GM18861 (cell line): ENCODE data around the gene TMEM132D.

Experiments
- ATAC-seq: cut with Tn5 transposase; IDR thresholded peaks from one replicate; pipeline ENCODE4 v1.9.1; 2021; ENCODE audit not compliant: unreplicated experiment

The TMEM132D gene

DNA sequence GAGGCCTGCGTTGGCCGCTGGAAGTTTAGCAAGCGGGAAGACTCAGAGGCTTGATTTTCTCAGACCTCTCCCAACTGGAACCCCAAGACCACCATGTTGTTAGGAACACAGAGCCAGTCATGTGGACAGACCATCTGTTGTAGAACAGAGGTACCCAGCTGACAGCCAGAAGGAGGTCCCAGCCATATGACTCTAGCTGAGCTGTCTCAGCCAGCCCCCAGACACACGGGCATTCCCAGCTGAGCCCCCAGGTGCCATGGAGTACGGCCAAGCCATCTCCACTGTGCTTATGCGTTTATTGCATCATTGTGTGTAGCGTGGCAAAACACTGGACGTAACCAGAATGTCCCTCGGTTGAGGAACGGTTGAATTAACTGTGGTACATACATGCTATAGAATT lies 421.9 kb downstream of the TMEM132D start:
- no peak for ATAC-seq

DNA sequence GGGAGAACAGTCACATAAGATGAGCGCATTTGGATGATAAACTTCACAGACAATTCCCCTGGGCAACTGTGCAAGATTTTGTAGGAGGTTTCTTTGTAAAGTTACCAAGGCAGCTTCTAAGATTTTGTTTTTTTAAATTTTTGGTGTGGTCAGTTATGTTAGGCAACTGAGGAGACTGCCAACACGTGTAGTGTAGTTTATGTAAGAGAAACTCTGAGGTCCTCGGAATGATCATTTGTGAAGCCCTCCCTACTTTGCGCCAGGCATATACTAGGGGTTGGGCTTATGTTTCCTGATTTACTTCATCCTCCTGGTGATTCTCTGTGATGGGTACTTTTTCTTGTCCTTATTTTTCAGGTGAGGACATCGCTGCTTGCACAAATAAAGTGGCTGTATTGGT lies 433.6 kb downstream of the TMEM132D start:
- ATAC-seq: no peak

GRCh38 chr12:129467726-129468125 lies 436.1 kb downstream of the TMEM132D start:
- no peak for ATAC-seq

- ATAC-seq: no peak
Measured at GRCh38 chr12:129467289-129467688, 436.5 kb downstream of the TMEM132D start.

- ATAC-seq: no peak
Measured at GRCh38 chr12:129466499-129466898, 437.3 kb downstream of the TMEM132D start.

GRCh38 chr12:129459886-129460285 lies 443.9 kb downstream of the TMEM132D start:
- ATAC-seq: no peak

DNA sequence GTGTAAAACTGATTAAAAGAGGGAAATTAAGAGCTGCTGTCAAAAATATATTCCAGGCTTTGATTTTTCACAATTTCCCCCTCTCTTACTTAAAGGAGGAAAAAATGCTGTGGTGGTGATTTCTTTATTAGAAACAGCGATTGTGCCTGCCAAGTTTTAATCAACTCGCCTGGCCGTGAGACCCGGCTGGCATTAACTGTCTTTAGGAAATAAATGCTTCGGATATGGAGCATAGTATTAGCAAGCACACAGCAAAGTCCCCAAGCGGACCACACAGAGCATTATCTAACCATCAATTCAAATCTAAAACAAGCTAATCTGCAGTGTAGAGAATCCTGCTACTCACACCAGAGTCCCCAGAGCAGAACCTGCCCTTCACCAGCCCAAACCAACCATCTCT lies 457.1 kb downstream of the TMEM132D start:
- no peak for ATAC-seq

DNA sequence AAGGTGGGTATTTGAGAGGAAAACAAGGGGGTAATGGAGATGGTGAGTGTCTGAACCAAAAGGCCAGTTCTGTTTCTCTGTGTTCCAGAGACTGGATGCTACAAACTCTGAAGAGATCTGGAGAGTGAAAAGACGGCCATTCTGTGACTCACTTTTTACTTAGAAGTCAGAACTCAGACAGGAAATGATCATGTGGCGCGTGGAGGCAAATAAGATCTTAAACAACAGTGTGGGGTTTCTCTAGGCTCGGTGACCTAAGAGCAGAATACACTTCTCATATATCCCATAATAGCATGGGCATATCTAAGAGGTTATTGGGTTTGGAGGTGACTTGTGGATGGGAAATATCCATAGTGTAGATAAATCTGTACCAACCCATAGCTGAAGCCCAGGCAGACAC lies 463.5 kb downstream of the TMEM132D start:
- ATAC-seq: no peak

- ATAC-seq: no peak
Measured at GRCh38 chr12:129434790-129435189, 469.0 kb downstream of the TMEM132D start.

DNA sequence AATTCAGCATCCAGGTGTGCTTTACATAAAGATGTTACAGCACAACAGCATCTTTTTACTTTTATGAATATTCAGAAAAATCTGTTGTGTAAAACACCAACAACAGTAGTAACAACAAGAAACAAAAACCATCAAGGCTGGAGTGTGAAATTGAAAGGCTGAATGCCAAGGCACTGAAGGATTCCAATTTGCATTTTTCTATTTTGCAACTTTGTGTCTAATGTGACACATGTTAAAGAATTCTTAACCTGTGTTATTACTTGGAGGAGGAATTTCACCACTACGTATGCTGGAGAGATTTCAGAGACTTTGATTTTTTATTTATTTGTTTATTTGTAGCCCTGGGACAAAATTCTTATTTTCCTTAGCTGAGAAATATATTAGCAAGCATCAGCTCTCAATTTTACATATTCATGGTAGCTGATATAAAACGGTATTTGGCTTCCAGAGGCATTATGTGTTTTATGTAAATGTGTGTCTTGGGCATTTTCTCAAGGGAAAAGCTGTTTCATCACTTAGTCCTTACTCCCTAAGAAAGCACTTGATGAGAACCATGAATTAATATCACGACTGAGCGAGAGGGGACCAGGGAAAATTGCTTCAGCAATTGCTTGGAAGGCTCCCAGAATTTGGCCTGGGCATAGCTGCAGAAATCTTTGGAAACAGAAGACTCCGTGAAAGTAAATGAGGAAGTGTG lies 475.4 kb downstream of the TMEM132D start:
- ATAC-seq: no peak

- no peak for ATAC-seq
Measured at GRCh38 chr12:129423041-129423580, 480.7 kb downstream of the TMEM132D start.

GRCh38 chr12:129413295-129413694 lies 490.5 kb downstream of the TMEM132D start:
- ATAC-seq: no peak

- ATAC-seq: no peak
Measured at GRCh38 chr12:129409281-129409680, 494.5 kb downstream of the TMEM132D start.

DNA sequence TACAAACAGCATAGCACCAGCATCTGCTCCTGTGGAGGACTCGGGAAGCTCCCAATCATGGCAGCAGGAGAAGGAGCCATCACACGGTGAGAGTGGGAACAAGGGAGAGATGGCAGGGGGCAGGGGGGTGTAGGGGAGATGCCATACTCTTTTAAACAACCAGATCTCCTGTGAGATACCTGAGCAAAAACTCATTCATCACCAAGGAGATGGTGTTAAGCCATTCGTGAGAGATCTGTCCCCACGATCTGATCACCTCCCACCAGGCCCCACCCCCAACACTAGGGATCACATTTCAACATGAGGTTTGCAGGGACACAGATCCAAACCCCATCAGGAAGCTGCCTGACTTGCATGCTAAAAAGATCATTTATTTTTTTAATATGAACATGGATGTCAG lies 499.3 kb downstream of the TMEM132D start:
- no peak for ATAC-seq

DNA sequence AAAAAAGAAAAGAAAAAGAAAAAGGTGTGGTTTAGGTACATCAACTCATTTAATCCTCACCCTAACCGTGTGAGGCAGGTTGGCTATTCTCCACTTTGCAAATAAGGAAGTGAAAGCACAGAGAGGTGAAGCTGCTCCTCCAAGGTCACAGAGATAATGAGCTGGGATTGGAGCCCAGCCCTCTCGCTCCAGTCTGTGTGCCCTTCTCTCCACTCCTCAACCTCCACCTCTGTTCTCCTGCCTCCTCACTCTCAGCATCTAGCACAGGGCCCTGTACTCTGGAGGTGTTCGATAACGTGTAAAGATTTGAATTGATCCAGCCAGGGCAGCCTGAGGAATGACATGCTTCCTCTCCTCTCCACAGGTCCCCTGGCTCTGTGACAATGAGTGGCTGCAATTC lies 502.3 kb downstream of the TMEM132D start:
- no peak for ATAC-seq

- no peak for ATAC-seq
Measured at GRCh38 chr12:129394177-129394825, 509.5 kb downstream of the TMEM132D start.

GRCh38 chr12:129393357-129393937 lies 510.4 kb downstream of the TMEM132D start:
- ATAC-seq: no peak

- ATAC-seq: no peak
Measured at GRCh38 chr12:129385637-129385990, 518.2 kb downstream of the TMEM132D start.

DNA sequence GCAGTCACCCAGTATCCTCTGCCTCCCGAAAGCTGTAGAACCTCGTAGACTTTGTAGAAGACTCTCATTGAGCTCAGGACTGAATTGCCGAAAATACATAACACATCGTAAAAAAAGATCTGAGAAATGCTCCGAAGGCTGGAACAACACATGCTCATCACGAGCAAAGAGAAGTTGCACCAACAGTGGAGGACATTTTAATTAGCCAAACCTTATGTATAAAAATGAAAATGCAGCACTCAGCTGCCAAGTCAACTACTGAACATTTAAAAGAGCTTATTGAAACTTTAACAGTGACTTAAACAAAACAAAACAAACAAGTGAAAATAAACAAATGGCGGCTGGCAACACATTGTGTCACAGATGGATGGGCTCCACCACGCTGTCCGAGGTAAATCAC lies 519.9 kb downstream of the TMEM132D start:
- no peak for ATAC-seq

- ATAC-seq: no peak
Measured at GRCh38 chr12:129381715-129382114, 522.1 kb downstream of the TMEM132D start.

DNA sequence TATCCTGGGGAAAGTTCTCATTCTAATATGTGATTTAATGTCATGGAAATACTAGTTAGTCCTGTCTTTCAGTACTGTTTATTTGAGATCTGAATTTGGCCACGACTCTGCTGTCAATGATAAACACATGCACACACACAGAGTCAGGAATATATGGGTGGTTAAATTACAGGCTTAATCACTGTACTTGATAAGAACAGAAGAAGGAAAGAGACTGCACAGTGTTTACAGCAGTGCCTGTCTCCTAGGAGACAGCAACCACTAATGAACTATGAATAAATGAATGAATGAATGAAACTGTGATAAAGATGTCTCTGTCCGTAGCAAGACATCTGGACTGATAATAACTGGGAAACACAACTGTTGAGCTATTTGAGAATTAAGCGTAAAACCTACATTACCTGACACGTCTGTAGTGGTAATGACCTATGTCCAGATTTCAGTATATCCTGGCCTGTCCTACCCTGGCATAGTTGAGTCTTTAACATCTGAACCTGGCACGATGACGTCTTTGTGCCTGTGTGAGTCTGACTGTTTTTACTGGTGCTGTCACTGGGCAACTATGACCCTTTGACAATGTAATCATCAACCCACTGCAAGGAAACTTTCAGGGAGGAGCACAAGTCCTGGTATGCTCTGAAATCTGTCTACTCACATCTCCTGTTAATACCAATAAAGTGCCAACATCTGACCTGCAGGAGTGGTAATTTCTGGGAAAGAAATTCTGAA lies 524.6 kb downstream of the TMEM132D start:
- ATAC-seq: no peak

GRCh38 chr12:129378496-129378895 lies 525.3 kb downstream of the TMEM132D start:
- ATAC-seq: no peak
